ENCODE measurements around the gene GATA5. TPM values are rescaled to one million over a fixed set of nuclear protein-coding genes. Genes with fewer than 3 reads are reported as not detected.

GATA5 gene
- total and polyA plus RNA-seq, 2 donors = 0.05 to 0.07 TPM

Other genes starting within 250 kb of the GATA5 start
- 17.4 TPM for gene OSBPL2, start 237.5 kb downstream of the GATA5 start, total RNA-seq
- 27.4 TPM for gene OSBPL2, start 237.5 kb downstream of the GATA5 start, polyA plus RNA-seq
- 80.9 TPM for gene ADRM1, start 173.0 kb downstream of the GATA5 start, total RNA-seq
- 71.5 TPM for gene ADRM1, start 173.0 kb downstream of the GATA5 start, polyA plus RNA-seq
- 12.8 TPM for gene LAMA5, start 108.7 kb downstream of the GATA5 start, total RNA-seq
- gene LAMA5, start 108.7 kb downstream of the GATA5 start, polyA plus RNA-seq = 155 TPM
- 1,987 TPM for gene RPS21, start 88.9 kb downstream of the GATA5 start, total RNA-seq
- 6,072 TPM for gene RPS21, start 88.9 kb downstream of the GATA5 start, polyA plus RNA-seq
- gene CABLES2, start 68.7 kb downstream of the GATA5 start, total RNA-seq = 2.0 TPM
- gene CABLES2, start 68.7 kb downstream of the GATA5 start, polyA plus RNA-seq = 3.5 TPM
- gene RBBP8NL, start 48.5 kb downstream of the GATA5 start, total RNA-seq = 0.33 TPM
- gene RBBP8NL, start 48.5 kb downstream of the GATA5 start, polyA plus RNA-seq = 0.64 TPM
- 3.4 TPM for gene SLCO4A1, start 166.5 kb upstream of the GATA5 start, total RNA-seq
- gene SLCO4A1, start 166.5 kb upstream of the GATA5 start, polyA plus RNA-seq = 13.4 TPM
- 0.09 TPM for gene NTSR1, start 232.8 kb upstream of the GATA5 start, total RNA-seq
- 0.14 TPM for gene NTSR1, start 232.8 kb upstream of the GATA5 start, polyA plus RNA-seq